Measurements from ENCODE around the gene APOA5.
"Not testable (repeated sequence)": the region's sequence is repeated elsewhere in the genome, so short reads cannot be mapped to it uniquely, and the experiment has no call there.

The APOA5 gene

GRCh38 chr11:116771935-116772334 is 19.7 kb downstream of the APOA5 start:
- ATAC-seq, result no peak

- ATAC-seq, result no peak
Observed at GRCh38 chr11:116762132-116762531, 29.5 kb downstream of the APOA5 start.

GRCh38 chr11:116756044-116756443 is 35.6 kb downstream of the APOA5 start:
- ATAC-seq, result not testable (repeated sequence)

GRCh38 chr11:116750070-116750718 is 41.5 kb downstream of the APOA5 start:
- no peak for ATAC-seq

- ATAC-seq, result peak; percentile 80 to 90
Observed at GRCh38 chr11:116742104-116742503, 49.6 kb downstream of the APOA5 start.

GRCh38 chr11:116740741-116741140 is 50.9 kb downstream of the APOA5 start:
- ATAC-seq, result no peak
